Measurements from ENCODE around the gene SVOP.

Gene SVOP

DNA sequence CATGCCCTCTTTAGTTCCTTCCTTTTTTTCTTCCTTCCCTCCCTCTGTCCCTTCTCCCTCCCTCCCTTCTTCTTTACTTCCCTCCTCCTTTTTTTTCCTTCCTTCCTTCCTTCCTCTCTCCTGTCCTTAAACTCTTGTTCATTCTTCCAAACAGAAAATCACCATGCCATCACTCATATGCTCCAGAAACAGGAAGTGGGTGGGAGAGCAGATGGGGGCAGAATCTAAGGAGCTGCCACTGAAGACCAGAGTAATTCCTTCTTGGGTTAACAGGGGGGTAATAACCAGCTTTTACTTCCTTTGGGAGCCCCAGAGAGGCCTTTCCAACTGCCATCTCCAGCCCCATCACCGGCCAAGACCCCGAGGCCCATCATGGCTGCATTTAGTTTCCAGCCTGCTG is 51.2 kb downstream of the SVOP start:
- TF ChIP-seq REST (IDR thresholded peaks at IDR 0.05; ENCODE audit: insufficient read depth in 1 of 2, low read depth in 2 of 2, low read length in 2 of 2): no peak
- TF ChIP-seq FOXP2 (optimal IDR thresholded peaks at IDR 0.05; ENCODE audit: borderline replicate concordance, extremely low read depth, extremely low read length, insufficient read depth): no peak
- no peak for TF ChIP-seq POLR2AphosphoS5 (IDR thresholded peaks at IDR 0.05; ENCODE audit: low read depth, low read length)
- TF ChIP-seq TAF1 (IDR thresholded peaks at IDR 0.05; ENCODE audit: borderline replicate concordance, insufficient read depth, low read length): no peak
- TF ChIP-seq SIN3A (IDR thresholded peaks at IDR 0.05; ENCODE audit: borderline replicate concordance, insufficient read depth, low read length): no peak

- TF ChIP-seq POLR2AphosphoS5 (IDR thresholded peaks at IDR 0.05; ENCODE audit: low read depth, low read length): no peak
- no peak for TF ChIP-seq SIN3A (IDR thresholded peaks at IDR 0.05; ENCODE audit: borderline replicate concordance, insufficient read depth, low read length)
- TF ChIP-seq TAF1 (IDR thresholded peaks at IDR 0.05; ENCODE audit: borderline replicate concordance, insufficient read depth, low read length): no peak
- no peak for TF ChIP-seq REST (IDR thresholded peaks at IDR 0.05; ENCODE audit: insufficient read depth in 1 of 2, low read depth in 2 of 2, low read length in 2 of 2)
- no peak for TF ChIP-seq FOXP2 (optimal IDR thresholded peaks at IDR 0.05; ENCODE audit: borderline replicate concordance, extremely low read depth, extremely low read length, insufficient read depth)
These were observed 52.9 kb downstream of the SVOP start for GRCh38 chr12:108967869-108968540.

DNA sequence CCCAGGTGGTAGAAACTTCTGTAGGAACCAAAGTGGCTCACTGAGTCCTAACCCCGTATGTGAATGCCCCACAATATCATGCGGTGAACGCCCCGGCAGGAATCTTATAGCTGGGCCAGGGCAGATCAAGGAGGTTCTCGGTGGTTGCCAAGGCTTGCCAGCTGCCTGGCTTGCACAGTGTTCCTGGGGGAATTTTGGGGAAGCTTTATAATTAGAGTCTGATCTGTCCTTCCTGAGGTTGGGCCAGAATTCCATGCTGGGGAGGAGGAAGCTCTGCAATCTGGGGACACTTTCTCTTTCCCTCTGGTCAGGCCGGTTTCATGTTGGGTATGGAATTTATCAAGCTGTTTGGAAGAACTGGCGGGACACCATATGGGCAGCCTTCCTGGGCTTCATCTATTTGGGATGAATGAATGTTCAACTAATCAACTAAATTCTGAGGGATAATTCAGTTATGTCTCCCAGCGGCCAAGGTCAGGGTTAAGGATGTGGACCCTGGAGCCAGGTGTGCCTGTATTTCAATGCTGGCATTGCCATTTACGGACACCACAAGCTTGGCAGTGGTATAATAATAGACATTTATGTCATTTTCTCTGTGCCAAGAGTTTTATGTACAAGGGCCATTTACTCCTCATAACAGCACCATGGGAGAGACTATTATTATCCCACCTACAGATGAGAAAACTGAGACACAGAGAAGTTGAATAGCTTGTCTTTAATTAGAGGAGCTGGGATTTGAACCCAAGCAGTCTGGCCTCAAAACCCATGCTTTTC is 54.3 kb downstream of the SVOP start:
- TF ChIP-seq REST (IDR thresholded peaks at IDR 0.05; ENCODE audit: insufficient read depth in 1 of 2, low read depth in 2 of 2, low read length in 2 of 2): no peak
- no peak for TF ChIP-seq POLR2AphosphoS5 (IDR thresholded peaks at IDR 0.05; ENCODE audit: low read depth, low read length)
- no peak for TF ChIP-seq FOXP2 (optimal IDR thresholded peaks at IDR 0.05; ENCODE audit: borderline replicate concordance, extremely low read depth, extremely low read length, insufficient read depth)
- no peak for TF ChIP-seq SIN3A (IDR thresholded peaks at IDR 0.05; ENCODE audit: borderline replicate concordance, insufficient read depth, low read length)
- TF ChIP-seq TAF1 (IDR thresholded peaks at IDR 0.05; ENCODE audit: borderline replicate concordance, insufficient read depth, low read length): no peak

DNA sequence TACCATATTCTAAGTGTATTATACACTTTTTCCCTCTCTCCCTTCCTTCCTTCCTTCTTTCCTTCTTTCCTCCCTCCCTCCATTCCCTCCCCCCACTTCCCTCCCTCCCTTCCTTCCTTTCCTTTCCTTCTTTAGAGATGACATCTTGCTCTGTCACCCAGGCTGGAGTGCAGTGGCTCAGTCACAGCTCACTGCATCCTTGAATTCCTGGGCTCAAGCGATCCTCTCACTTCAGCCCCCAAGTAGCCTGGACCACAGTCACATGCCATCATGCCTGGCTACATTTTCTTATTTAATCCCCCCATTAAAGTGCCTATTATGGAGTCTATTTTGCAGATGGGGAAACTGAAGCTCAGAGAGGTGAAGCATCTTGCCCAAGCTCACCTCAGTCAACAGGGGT is 55.0 kb downstream of the SVOP start:
- TF ChIP-seq REST (IDR thresholded peaks at IDR 0.05; ENCODE audit: insufficient read depth in 1 of 2, low read depth in 2 of 2, low read length in 2 of 2): no peak
- no peak for TF ChIP-seq FOXP2 (optimal IDR thresholded peaks at IDR 0.05; ENCODE audit: borderline replicate concordance, extremely low read depth, extremely low read length, insufficient read depth)
- no peak for TF ChIP-seq POLR2AphosphoS5 (IDR thresholded peaks at IDR 0.05; ENCODE audit: low read depth, low read length)
- no peak for TF ChIP-seq TAF1 (IDR thresholded peaks at IDR 0.05; ENCODE audit: borderline replicate concordance, insufficient read depth, low read length)
- TF ChIP-seq SIN3A (IDR thresholded peaks at IDR 0.05; ENCODE audit: borderline replicate concordance, insufficient read depth, low read length): no peak

Measured in PFSK-1 (cell line).